Measurements from ENCODE around the gene TNS2. TPM values are rescaled to one million over a fixed set of nuclear protein-coding genes. Genes with fewer than 3 reads are reported as not detected.

TNS2 gene
- total and polyA plus RNA-seq, 2 donors (not counting 1 experiment from before 2014, with no cell fraction given): 0.60 to 1.3 TPM

DNA sequence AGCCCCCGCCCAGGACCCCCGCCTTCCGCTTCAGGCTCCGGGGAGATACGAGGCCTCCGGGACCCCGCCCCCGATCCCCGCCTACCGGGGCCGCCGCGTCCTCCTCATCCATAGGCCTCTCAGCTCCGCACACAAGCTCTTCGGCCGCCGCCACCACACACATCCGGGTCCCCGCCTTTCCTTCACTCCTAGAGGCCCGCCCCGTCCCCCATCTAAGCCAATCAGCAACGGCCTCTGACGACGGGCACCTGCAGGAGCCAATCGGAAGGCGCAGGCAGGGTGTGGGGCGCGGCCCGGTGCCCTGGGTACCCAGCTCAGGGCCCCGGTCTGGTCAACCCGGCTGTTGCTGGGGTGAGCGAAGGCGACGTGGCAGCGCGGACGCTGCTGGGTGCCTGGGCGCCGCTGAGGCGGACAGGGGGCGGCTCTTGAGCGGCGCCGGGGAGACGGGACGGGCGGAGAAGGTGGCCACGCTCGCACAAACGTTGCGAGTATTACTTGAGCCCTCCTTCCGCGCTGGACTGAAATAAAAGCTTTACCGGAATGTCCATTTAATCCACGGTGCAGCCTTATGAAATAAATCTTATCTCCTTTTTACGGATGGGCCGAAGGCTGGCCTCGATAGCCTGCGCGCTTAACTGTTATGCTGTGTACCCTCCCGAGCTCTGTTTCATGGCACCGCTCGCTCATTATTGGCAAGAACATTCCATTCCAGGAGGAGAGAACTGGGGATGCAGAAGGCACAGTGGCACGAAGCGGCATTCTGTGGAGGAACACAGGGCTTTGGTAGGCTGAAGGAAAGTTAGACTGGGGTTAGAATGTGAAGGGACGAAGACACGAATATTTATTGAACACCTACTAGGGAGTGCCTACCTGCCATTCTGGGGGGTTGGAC, 29.6 kb downstream of the TNS2 start, which contains the start of gene SPRYD3:
Gene SPRYD3, minus strand, starts transcription at position 165 of the 892 bp plus-strand sequence. Its CDS starts 57 bp downstream, at position 108.
- Mint-ChIP-seq H3K9me3 (ENCODE audit: insufficient read depth) (no peaks in the 10 kb centered on the region), H3K4me1 (peaks cover 28% of the 10 kb centered on the region), H3K4me3 (peak within 1 kb of the TSS; percentile 95), H3K27me3 (peaks cover 4% of the 10 kb centered on the region), H3K27ac (peak within 1 kb of the TSS; percentile 95)
- Histone ChIP-seq H2AFZ (ENCODE audit: insufficient read depth, low read depth, low read length, poor library complexity, severe bottlenecking) (peak within 1 kb of the TSS; percentile 99), H3K4me1 (ENCODE audit: control insufficient read depth in 2 of 2, insufficient read depth in 2 of 2, low read length in 2 of 2) (peaks cover 10 to 17% of the 10 kb centered on the region in 2 donors), H3K9ac (ENCODE audit: low read length) (peak within 1 kb of the TSS; percentile 81), H4K20me1 (ENCODE audit: control insufficient read depth, insufficient read depth, low read length, poor library complexity, severe bottlenecking) (peaks cover 14% of the 10 kb centered on the region), H3K4me2 (replicated peaks; ENCODE audit: low read depth, low read length, poor library complexity, severe bottlenecking) (peak within 1 kb of the TSS; percentile 82), H3K79me2 (ENCODE audit: control insufficient read depth, insufficient read depth, low read length) (peaks cover 23% of the 10 kb centered on the region), H3K9me3 (ENCODE audit: control extremely low read depth in 1 of 3, control insufficient read depth in 2 of 3, insufficient read depth in 1 of 3, low read length in 2 of 3) (peaks cover 0 to 3% (median 0%) of the 10 kb centered on the region in 3 donors), H3K36me3 (replicated peaks in 1 of 2; ENCODE audit: control extremely low read depth in 1 of 2, control insufficient read depth in 1 of 2, extremely low read depth in 1 of 2, insufficient read depth in 2 of 2, low read length in 1 of 2) (peaks cover 0 to 22% of the 10 kb centered on the region in 2 experiments), H3K27ac (ENCODE audit: low read length in 2 of 2) (peak within 1 kb of the TSS; percentile 51 to 75), H3K4me3 (ENCODE audit: control extremely low read depth in 1 of 5, extremely low read depth in 1 of 5, insufficient read depth in 1 of 5, low read depth in 2 of 5, low read length in 4 of 5) (peak within 1 kb of the TSS; percentile 65 to 98 (median 80)), H3K27me3 (replicated peaks in 1 of 4; ENCODE audit: control extremely low read depth in 1 of 4, control insufficient read depth in 3 of 4, insufficient read depth in 4 of 4, low read length in 3 of 4) (peaks cover 0 to 8% (median 0%) of the 10 kb centered on the region in 4 experiments)
- peak; percentile 97 for DNase-seq
- WGBS (ENCODE audit: insufficient coverage): 3% methylated on average over 63 of the region's 67 CpGs
- ChIA-PET POLR2A (interaction anchor here (0.7 to 1.5 kb wide), 13 partner anchors 11 to 1841 kb away, joined by 3 to 11 read pairs (median 5); partner anchors contain the start of genes DAZAP2, EIF4B, IGFBP6 and PFDN5), CTCF (interaction anchor here (1.0 to 6.9 kb wide), 10 partner anchors 8 to 242 kb away, joined by 3 to 62 read pairs (median 6); partner anchors contain the start of genes AAAS, CSAD, EIF4B and ESPL1)
- intact Hi-C loops (cut with micrococcal nuclease): loop anchor here (1.0 to 10.0 kb wide), 6 partner anchors 13 to 245 kb away; partner anchors contain the start of genes AAAS, CSAD, EIF4B and IGFBP6
- peak; percentile 98 for ATAC-seq (ENCODE audit: low read depth)
- no peak for TF ChIP-seq CTCF (IDR thresholded peaks at IDR 0.05)
- no peak for TF ChIP-seq EZH2 (IDR thresholded peaks at IDR 0.05; ENCODE audit: borderline replicate concordance, insufficient read depth, low read depth, low read length, poor library complexity, severe bottlenecking)
